HCT116 (cell line): ENCODE data around the gene CCL16. TPM values are rescaled to one million over a fixed set of nuclear protein-coding genes. Genes with fewer than 3 reads are reported as not detected.

Experiments used
- ATAC-seq: fragments of 200-7000 bp; cut with Tn5 transposase; 2 replicates; pipeline ENCODE4 v1.9.1; 2020; ENCODE audit warnings: mild to moderate bottlenecking, moderate library complexity
- BruUV-seq: library from RNA; stranded (reverse); fragments of 400-500 nt; replicated peaks from 2 replicates; lab custom pipeline; 2021; lab: Mats Ljungman, UMichigan
- CTCF ChIA-PET: fragments of 300-600 bp; sonication (Branson Sonifier 250); formaldehyde crosslinking; loops from one replicate; lab custom pipeline; 2021; ENCODE audit warnings: antibody characterized with exemption; lab: Charles Lee
- POLR2A ChIA-PET: fragments of 300-600, 350-600 bp; sonication (Branson Sonifier 250); formaldehyde crosslinking; loops from one replicate; lab custom pipeline; 2021; ENCODE audit warnings: antibody characterized with exemption; lab: Charles Lee
- RAD21 ChIA-PET, 2 experiments: fragments of 300-600 bp; sonication (Branson Sonifier 250); formaldehyde crosslinking; loops; one replicate each; lab custom pipeline; 2023; ENCODE audit warnings: low total read pairs in 2 of 2; ENCODE audit not compliant: uncharacterized antibody in 2 of 2, unreplicated experiment in 2 of 2, low non-redundant PET in 1 of 2; lab: Charles Lee
- DNase-seq: peaks from one replicate; pipeline ENCODE4 v3.0.0-alpha.2; 2010; ENCODE audit warnings: low read depth, low spot score
- H2AFZ ChIP-seq: fragments of 200-600 bp; shearing (Covaris generic), sonication (generic); 2 replicates; pipeline ENCODE4 v1.6.1; 2017; ENCODE audit warnings: low read depth, mixed run types, mixed read lengths, antibody characterized with exemption, low read length; ENCODE audit not compliant: poor library complexity, severe bottlenecking
- H3K27ac ChIP-seq: 2 replicates; pipeline ENCODE4 v1.5.1; 2012; ENCODE audit warnings: low read depth, low read length
- H3K27me3 ChIP-seq: fragments of 200-600 bp; sonication (generic); 2 replicates; pipeline ENCODE4 v1.6.1; 2016; ENCODE audit warnings: mixed run types, low read length, mixed read lengths; ENCODE audit not compliant: insufficient read depth
- H3K36me3 ChIP-seq, 2 experiments: fragments of 200-500 bp in 1 of 2; fragments of 200-600 bp in 1 of 2; sonication (Bioruptor generic) in 1 of 2; sonication (generic) in 1 of 2; 2 replicates each; pipeline versions ENCODE4 v1.5.1 to v1.6.1; 2014 to 2016; ENCODE audit warnings: low read length in 2 of 2, inconsistent platforms in 1 of 2, mixed read lengths in 1 of 2, mixed run types in 1 of 2; ENCODE audit not compliant: insufficient read depth in 2 of 2, control insufficient read depth in 1 of 2
- H3K4me1 ChIP-seq, 2 experiments: fragments of 200-600 bp in 1 of 2; sonication (generic) in 1 of 2; 2 replicates each; pipeline versions ENCODE4 v1.5.1 to v1.6.1; 2012 to 2017; ENCODE audit warnings: low read length in 2 of 2, inconsistent platforms in 1 of 2, mild to moderate bottlenecking in 1 of 2, mixed read lengths in 1 of 2, mixed run types in 1 of 2, moderate library complexity in 1 of 2; ENCODE audit not compliant: insufficient read depth in 2 of 2, control insufficient read depth in 1 of 2
- H3K4me2 ChIP-seq: fragments of 200-600 bp; sonication (generic); 2 replicates; pipeline ENCODE4 v1.6.1; 2017; ENCODE audit warnings: mixed run types, low read length, mixed read lengths
- H3K4me3 ChIP-seq, 2 experiments: fragments of 200-600 bp in 1 of 2; sonication (generic) in 1 of 2; replicated peaks in 1 of 2; 2 replicates each; pipeline ENCODE4 v1.5.1; 2011 to 2016; ENCODE audit warnings: low read length in 2 of 2, control low read depth in 1 of 2, low read depth in 1 of 2, mild to moderate bottlenecking in 1 of 2, mixed read lengths in 1 of 2, mixed run types in 1 of 2
- H3K79me2 ChIP-seq: fragments of 200-600 bp; sonication (generic); 2 replicates; pipeline ENCODE4 v1.6.1; 2017; ENCODE audit warnings: mild to moderate bottlenecking, mixed run types, low read length, moderate library complexity, mixed read lengths; ENCODE audit not compliant: insufficient read depth
- H3K9ac ChIP-seq: fragments of 200-600 bp; sonication (generic); 2 replicates; pipeline ENCODE4 v1.6.1; 2016; ENCODE audit warnings: low read length, mixed read lengths
- H3K9me2 ChIP-seq: fragments of 200-600 bp; sonication (generic), shearing (Covaris generic); 2 replicates; pipeline ENCODE4 v1.6.1; 2017; ENCODE audit warnings: mixed run types, mild to moderate bottlenecking, moderate library complexity; ENCODE audit not compliant: insufficient read depth
- H3K9me3 ChIP-seq, 2 experiments: fragments of 200-500 bp in 1 of 2; fragments of 200-600 bp in 1 of 2; sonication (Bioruptor generic) in 1 of 2; sonication (generic) in 1 of 2; 2 replicates each; pipeline ENCODE4 v1.6.1; 2014 to 2017; ENCODE audit warnings: low read length in 2 of 2, mixed read lengths in 2 of 2, inconsistent platforms in 1 of 2, low read depth in 1 of 2, mild to moderate bottlenecking in 1 of 2, mixed run types in 1 of 2, moderate library complexity in 1 of 2; ENCODE audit not compliant: control insufficient read depth in 1 of 2, insufficient read depth in 1 of 2
- H4K20me1 ChIP-seq: fragments of 200-600 bp; sonication (generic), shearing (Covaris generic); 2 replicates; pipeline ENCODE4 v1.6.1; 2017; ENCODE audit warnings: mixed run types, mild to moderate bottlenecking, moderate library complexity; ENCODE audit not compliant: insufficient read depth
- RAD21 ChIP-seq: IDR thresholded peaks from 2 replicates; pipeline ENCODE4 v1.6.1; 2012; ENCODE audit warnings: low read depth, mild to moderate bottlenecking
- SIN3A ChIP-seq: IDR thresholded peaks from 2 replicates; pipeline ENCODE4 v1.6.1; 2012; ENCODE audit warnings: low read depth
- SP1 ChIP-seq: IDR thresholded peaks from 2 replicates; pipeline ENCODE4 v1.6.1; 2012; ENCODE audit warnings: low read depth
- YY1 ChIP-seq: IDR thresholded peaks from 2 replicates; pipeline ENCODE4 v1.6.1; 2011; ENCODE audit warnings: low read length, low read depth, moderate library complexity, mild to moderate bottlenecking; ENCODE audit not compliant: insufficient replicate concordance; ENCODE audit errors: extremely low read depth
- intact Hi-C: fragments of 100-400 bp; cut with micrococcal nuclease; formaldehyde crosslinking; loops from 2 replicates; pipeline ENCODE4 v1.10.0; 2022
- total RNA-seq: library from RNA; stranded (reverse); gene quantifications from one replicate; pipeline ENCODE4 v1.2.1, GENCODE V29; 2021; ENCODE audit not compliant: unreplicated experiment
- TF ChIP-seq, protein P1 (sequence below), 3 experiments: fragments of 200-600 bp in 1 of 3; sonication (generic) in 1 of 3; IDR thresholded peaks in 2 of 3; conservative IDR thresholded peaks in 1 of 3; 2 replicates each; pipeline ENCODE4 v1.5.1; 2012 to 2017; ENCODE audit warnings: low read depth in 2 of 3, low read length in 2 of 3, antibody characterized with exemption in 1 of 3, borderline replicate concordance in 1 of 3, control low read depth in 1 of 3, mild to moderate bottlenecking in 1 of 3, mixed read lengths in 1 of 3, mixed run types in 1 of 3, moderate library complexity in 1 of 3; ENCODE audit not compliant: insufficient read depth in 1 of 3

CCL16 gene
- total RNA-seq, 1 experiment from 2014 or later: not detected

GRCh38 chr17:35982409-35983191 lies 1.3 kb upstream of the CCL16 start:
- no TSS peak for BruUV-seq
- H3K27ac ChIP-seq: no peak overlapping the region
- ChIA-PET RAD21 (interaction anchor here in 1 of 2 experiments (1.4 kb wide), 1 partner anchor 167 kb away, joined by 4 read pairs; no protein-coding TSS in a partner anchor), POLR2A (no interaction called here), CTCF (interaction anchor here (0.6 to 2.6 kb wide), 4 partner anchors 13 to 166 kb away, joined by 3 to 11 read pairs (median 4); no protein-coding TSS in a partner anchor)
- no peaks in the 10 kb centered on the region for H4K20me1 ChIP-seq
- ATAC-seq: no peak
- H2AFZ ChIP-seq: no peak overlapping the region
- no peaks in the 10 kb centered on the region for H3K36me3 ChIP-seq
- no peak for DNase-seq
- no peaks in the 10 kb centered on the region for H3K27me3 ChIP-seq
- intact Hi-C loops: no loop called here
- H3K9me3 ChIP-seq: no peaks in the 10 kb centered on the region
- H3K9ac ChIP-seq: no peak overlapping the region
- H3K9me2 ChIP-seq: no peaks in the 10 kb centered on the region
- H3K4me3 ChIP-seq: no peak overlapping the region
- no peaks in the 10 kb centered on the region for H3K79me2 ChIP-seq
- H3K4me2 ChIP-seq: no peak overlapping the region
- H3K4me1 ChIP-seq: no peaks in the 10 kb centered on the region
- TF ChIP-seq SP1: no peak

GRCh38 chr17:35981908-35982330 lies 622 bp upstream of the CCL16 start:
- BruUV-seq: no TSS peak
- Histone ChIP-seq H3K9me2 (no peaks in the 10 kb centered on the region), H4K20me1 (no peaks in the 10 kb centered on the region), H3K4me2 (no peak overlapping the region), H3K79me2 (no peaks in the 10 kb centered on the region), H3K4me1 (no peaks in the 10 kb centered on the region), H2AFZ (no peak overlapping the region), H3K9me3 (no peaks in the 10 kb centered on the region), H3K4me3 (no peak overlapping the region), H3K27ac (no peak overlapping the region), H3K27me3 (no peaks in the 10 kb centered on the region), H3K36me3 (no peaks in the 10 kb centered on the region), H3K9ac (no peak overlapping the region)
- POLR2A ChIA-PET: no interaction called here
- TF ChIP-seq SIN3A (no peak), YY1 (no peak), RAD21 (peak; percentile 39)
- TF ChIP-seq, protein P1, sequence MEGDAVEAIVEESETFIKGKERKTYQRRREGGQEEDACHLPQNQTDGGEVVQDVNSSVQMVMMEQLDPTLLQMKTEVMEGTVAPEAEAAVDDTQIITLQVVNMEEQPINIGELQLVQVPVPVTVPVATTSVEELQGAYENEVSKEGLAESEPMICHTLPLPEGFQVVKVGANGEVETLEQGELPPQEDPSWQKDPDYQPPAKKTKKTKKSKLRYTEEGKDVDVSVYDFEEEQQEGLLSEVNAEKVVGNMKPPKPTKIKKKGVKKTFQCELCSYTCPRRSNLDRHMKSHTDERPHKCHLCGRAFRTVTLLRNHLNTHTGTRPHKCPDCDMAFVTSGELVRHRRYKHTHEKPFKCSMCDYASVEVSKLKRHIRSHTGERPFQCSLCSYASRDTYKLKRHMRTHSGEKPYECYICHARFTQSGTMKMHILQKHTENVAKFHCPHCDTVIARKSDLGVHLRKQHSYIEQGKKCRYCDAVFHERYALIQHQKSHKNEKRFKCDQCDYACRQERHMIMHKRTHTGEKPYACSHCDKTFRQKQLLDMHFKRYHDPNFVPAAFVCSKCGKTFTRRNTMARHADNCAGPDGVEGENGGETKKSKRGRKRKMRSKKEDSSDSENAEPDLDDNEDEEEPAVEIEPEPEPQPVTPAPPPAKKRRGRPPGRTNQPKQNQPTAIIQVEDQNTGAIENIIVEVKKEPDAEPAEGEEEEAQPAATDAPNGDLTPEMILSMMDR (IDR thresholded peaks at IDR 0.05 in 2 of 3, conservative IDR thresholded peaks at IDR 0.05 in 1 of 3; ENCODE audit: borderline replicate concordance in 1 of 3, insufficient read depth in 1 of 3, low read depth in 2 of 3, low read length in 2 of 3): peak; percentile 6 to 21 (median 14); a peak in 2 of 6 replicates
- CTCF ChIA-PET: interaction anchor here (0.6 to 2.6 kb wide), 4 partner anchors 13 to 167 kb away, joined by 3 to 11 read pairs (median 4); no protein-coding TSS in a partner anchor
- intact Hi-C loops: no loop called here
- RAD21 ChIA-PET: interaction anchor here in 1 of 2 experiments (1.4 kb wide), 1 partner anchor 167 kb away, joined by 4 read pairs; no protein-coding TSS in a partner anchor
- peak; percentile 46; the same call in 1 of the 2 replicates for ATAC-seq
- DNase-seq: no peak
